ENCODE data around the gene ZNF525.
"Not testable (repeated sequence)": the region's sequence is repeated elsewhere in the genome, so short reads cannot be mapped to it uniquely, and the experiment has no call there.

ZNF525 gene

GRCh38 chr19:53396525-53396868 lies 31.0 kb downstream of the ZNF525 start:
- no peak for DNase-seq

GRCh38 chr19:53397918-53398317 lies 32.4 kb downstream of the ZNF525 start:
- DNase-seq: not testable (repeated sequence)

GRCh38 chr19:53409505-53410204 lies 44.1 kb downstream of the ZNF525 start:
- no peak for DNase-seq

- DNase-seq: not testable (repeated sequence)
Observed at GRCh38 chr19:53420520-53421315, 55.2 kb downstream of the ZNF525 start.

GRCh38 chr19:53422551-53422950 lies 57.0 kb downstream of the ZNF525 start:
- DNase-seq: no peak

GRCh38 chr19:53423074-53423473 lies 57.6 kb downstream of the ZNF525 start:
- DNase-seq: not testable (repeated sequence)

- not testable (repeated sequence) for DNase-seq
Observed at GRCh38 chr19:53423680-53424079, 58.2 kb downstream of the ZNF525 start.

GRCh38 chr19:53424968-53425597 lies 59.6 kb downstream of the ZNF525 start:
- DNase-seq: no peak

GRCh38 chr19:53431399-53432087 lies 66.0 kb downstream of the ZNF525 start, which contains the start of gene ZNF761:
ZNF761 (plus strand) TSS chr19:53431984; CDS start chr19:53447269, 15,285 bp downstream.
- DNase-seq: peak; percentile 89

GRCh38 chr19:53432088-53432661 lies 66.7 kb downstream of the ZNF525 start:
- DNase-seq: no peak

Measured in NCI-H2107 (cell line).